HFF-Myc (cell line): Measurements from ENCODE around the gene DOCK4.

Source experiments
- DNase-seq: peaks from one replicate; pipeline ENCODE4 v3.0.0-alpha.2; 2011; ENCODE audit warnings: low read depth; ENCODE audit errors: extremely low read depth
- H3K4me3 ChIP-seq: replicated peaks from 2 replicates; pipeline ENCODE4 v1.5.1; 2011; ENCODE audit warnings: low read depth, mild to moderate bottlenecking, control low read depth, low read length
- TF ChIP-seq, protein P1 (sequence below): IDR thresholded peaks from 2 replicates; pipeline ENCODE4 v1.5.1; 2012; ENCODE audit warnings: mild to moderate bottlenecking, low read depth, low read length, control low read depth; ENCODE audit errors: missing control alignments

DOCK4 gene

DNA sequence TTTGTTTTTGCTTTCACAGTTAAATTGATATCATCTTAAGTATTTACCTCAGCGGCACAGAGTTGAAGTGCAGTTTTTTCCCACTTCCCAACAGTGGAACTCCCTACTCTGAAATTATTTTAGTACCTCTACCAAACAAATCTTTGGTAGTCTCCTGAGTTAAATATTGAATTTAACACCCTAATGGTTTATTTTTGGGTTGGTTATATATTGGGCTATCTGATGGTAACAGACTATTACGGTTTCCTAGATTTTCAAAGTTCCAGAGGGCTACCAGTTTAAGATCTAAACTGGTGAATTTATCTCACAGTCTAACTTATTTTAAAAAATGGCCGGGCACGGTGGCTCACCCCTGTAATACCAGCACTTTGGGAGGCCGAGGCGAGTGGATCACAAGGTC, 1.6 kb upstream of the DOCK4 start:
- DNase-seq, result no peak
- peak overlapping the region; percentile 92 for H3K4me3 ChIP-seq
- TF ChIP-seq, protein P1, sequence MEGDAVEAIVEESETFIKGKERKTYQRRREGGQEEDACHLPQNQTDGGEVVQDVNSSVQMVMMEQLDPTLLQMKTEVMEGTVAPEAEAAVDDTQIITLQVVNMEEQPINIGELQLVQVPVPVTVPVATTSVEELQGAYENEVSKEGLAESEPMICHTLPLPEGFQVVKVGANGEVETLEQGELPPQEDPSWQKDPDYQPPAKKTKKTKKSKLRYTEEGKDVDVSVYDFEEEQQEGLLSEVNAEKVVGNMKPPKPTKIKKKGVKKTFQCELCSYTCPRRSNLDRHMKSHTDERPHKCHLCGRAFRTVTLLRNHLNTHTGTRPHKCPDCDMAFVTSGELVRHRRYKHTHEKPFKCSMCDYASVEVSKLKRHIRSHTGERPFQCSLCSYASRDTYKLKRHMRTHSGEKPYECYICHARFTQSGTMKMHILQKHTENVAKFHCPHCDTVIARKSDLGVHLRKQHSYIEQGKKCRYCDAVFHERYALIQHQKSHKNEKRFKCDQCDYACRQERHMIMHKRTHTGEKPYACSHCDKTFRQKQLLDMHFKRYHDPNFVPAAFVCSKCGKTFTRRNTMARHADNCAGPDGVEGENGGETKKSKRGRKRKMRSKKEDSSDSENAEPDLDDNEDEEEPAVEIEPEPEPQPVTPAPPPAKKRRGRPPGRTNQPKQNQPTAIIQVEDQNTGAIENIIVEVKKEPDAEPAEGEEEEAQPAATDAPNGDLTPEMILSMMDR, result no peak

DNA sequence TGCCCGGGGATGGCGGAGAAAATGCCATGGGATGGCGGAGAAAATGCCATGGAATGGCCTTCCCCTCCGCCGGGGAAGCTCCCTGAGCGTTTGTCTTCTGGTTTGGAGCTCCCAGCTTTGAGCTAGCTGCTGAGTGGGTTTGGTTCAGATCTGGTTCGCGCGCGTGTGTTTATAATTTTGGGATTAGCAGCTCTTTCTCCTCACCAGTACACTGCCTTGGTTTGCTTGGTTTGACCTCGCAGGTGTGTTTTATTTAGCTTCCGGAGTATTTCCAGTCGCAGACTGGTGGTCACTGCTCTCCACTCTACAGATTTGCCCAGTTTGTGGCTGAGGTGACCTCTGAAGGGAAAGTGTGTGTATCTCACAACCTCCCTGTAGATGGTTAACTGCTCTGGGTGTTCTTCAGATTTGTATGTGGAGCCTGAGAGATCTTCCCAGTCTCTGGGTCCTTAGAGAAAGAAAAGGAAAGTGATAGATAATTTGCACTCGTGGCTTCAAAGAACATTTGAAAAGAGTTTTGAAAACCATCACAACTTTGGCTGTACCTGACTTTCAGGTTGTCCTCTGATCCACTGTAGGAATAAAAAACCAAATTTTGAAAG, 893 bp upstream of the DOCK4 start:
- DNase-seq, result no peak
- H3K4me3 ChIP-seq, result peak overlapping the region; percentile 92
- TF ChIP-seq, protein P1, result no peak

DNA sequence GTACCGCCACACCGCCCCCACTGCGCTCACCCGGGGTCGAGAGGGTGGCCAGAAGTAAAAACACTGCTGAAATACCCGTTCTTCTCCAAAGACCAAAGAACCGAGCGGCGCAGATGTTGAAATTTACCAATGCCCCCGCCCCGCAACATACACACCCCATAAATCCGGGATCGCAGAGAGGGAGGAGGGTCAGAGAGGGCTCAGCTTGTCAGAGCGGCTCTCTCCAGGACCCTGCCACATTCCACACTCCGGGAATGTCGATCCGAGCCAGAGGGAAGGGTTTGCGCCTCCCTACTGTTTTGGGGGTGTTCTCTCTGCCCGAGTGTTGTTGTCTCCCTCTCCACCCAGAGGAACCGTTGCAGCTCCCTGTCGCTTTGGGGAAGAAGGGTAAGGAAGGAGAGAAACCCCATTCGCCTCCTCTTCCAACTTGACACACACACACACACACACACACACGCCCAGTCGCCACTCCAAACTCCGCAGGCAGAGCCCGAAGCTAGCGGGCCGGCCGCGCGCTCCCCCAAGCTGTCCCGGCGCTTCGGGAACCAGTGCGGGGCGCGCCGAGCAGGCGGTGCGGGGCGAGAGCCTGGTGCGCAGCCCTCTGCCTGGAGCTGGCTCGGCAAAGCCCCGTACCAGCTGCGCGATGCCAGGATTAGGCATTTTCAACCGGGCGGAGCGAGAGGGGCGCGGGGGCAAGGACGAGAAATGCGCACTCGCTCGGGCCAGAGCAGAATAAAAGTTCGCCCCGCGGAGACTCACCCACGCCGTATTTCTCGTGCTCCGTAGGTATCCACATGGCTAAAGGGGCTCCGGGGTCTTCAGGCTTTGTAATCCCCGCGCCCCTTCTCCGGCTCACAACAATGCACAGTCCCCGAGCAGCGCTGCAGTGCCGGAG, 609 bp downstream of the DOCK4 start:
- DNase-seq, result no peak
- peak overlapping the region; percentile 92 for H3K4me3 ChIP-seq
- TF ChIP-seq, protein P1, result no peak

DNA sequence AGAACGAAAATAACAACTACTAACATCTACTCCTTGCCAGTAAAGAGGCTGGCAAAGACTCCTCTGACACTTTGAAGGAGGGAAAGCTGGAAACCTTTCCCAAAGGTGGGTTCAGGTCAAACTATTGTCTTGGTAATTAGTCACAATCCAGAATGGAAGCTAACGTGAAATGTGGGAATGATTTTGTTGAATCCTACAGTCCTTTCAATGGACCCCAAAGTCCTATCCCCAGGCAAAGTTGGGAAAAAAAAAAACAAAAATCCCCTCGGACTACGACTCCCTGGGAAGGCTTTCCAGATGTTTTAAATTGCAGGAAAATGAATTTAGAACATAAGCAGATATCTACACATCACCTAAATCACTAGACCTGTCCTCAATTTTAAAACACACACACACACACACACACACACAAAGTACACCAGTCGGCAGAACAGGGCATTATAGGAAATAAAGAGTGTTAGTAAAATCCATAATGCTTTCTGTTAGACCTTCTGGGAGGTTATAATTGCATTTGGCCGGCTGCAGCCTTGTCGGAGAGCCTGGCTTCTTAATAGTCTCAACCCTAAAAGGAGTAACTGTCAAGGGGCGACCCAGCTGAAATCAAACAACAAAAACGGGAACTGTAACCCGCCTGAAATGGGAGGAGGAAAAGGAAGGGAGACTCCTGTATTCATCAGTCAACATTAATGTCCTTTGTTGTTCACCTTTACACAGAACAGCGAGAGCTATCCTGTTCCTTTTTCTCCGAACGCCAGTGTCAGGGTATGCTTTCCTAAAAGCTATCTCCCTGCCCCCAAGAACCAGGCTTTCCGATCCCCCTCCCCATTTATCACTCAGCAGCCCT, 1.5 kb downstream of the DOCK4 start:
- peak overlapping the region; percentile 92 for H3K4me3 ChIP-seq
- no peak for DNase-seq
- TF ChIP-seq, protein P1, result no peak

DNA sequence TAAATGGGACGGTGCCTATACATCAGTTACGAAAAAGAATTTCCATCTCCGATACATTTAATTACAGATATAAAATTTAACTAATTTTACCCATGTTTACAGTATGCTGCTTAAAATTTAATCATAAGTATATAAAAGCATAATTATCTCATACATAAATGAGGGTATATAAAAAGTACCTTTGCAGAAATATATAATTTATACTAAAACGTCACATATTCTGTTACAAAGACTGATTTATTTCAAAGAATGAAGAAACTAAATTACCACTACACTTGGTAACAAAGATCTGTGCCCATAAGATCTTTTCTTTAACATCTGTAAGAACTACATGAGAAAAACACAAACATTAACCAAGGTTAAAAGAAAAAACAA, 2.8 kb downstream of the DOCK4 start:
- no peak for DNase-seq
- TF ChIP-seq, protein P1, result no peak
- H3K4me3 ChIP-seq, result peak overlapping the region; percentile 92

DNA sequence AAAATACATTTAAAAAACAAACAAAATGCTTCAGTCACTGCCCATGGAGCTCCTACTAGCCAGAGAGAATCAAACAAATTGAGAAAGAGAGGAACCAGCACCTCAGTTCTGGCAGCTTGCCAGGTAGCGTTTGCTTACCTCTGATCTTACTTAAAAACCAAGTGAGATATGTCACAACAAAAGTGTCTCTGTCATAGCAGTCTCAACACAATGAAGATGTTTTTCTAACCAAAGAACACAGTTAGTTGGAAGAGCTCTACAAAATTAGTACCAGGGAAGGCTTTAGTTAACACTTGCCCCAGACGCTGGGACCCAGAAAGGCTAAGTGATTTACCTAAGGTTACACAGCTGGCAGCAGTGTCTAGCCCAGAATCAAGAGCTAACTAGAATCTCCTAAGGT, 3.4 kb downstream of the DOCK4 start:
- no peak for DNase-seq
- peak overlapping the region; percentile 15; the same call in 1 of the 2 replicates for H3K4me3 ChIP-seq
- TF ChIP-seq, protein P1, result no peak
